ENCODE data around the gene ACR.
"Not testable (repeated sequence)": the region's sequence is repeated elsewhere in the genome, so short reads cannot be mapped to it uniquely, and the experiment has no call there.

ACR gene

GRCh38 chr22:50761829-50762228 lies 23.8 kb downstream of the ACR start:
- in situ Hi-C loops (cut with MboI; ENCODE audit: low sequenced_read_pairs) = not testable (repeated sequence)

- in situ Hi-C loops (cut with MboI; ENCODE audit: low sequenced_read_pairs) = not testable (repeated sequence)
Measured at GRCh38 chr22:50764288-50764687, 26.3 kb downstream of the ACR start.

- in situ Hi-C loops (cut with MboI; ENCODE audit: low sequenced_read_pairs) = not testable (repeated sequence)
Measured at GRCh38 chr22:50775132-50775531, 37.1 kb downstream of the ACR start.

GRCh38 chr22:50777631-50778030 lies 39.6 kb downstream of the ACR start:
- in situ Hi-C loops (cut with MboI; ENCODE audit: low sequenced_read_pairs) = not testable (repeated sequence)

- in situ Hi-C loops (cut with MboI; ENCODE audit: low sequenced_read_pairs) = not testable (repeated sequence)
Measured at GRCh38 chr22:50780244-50780643, 42.2 kb downstream of the ACR start.

GRCh38 chr22:50782253-50782652 lies 44.2 kb downstream of the ACR start:
- in situ Hi-C loops (cut with MboI; ENCODE audit: low sequenced_read_pairs) = not testable (repeated sequence)

GRCh38 chr22:50783033-50783879 lies 45.3 kb downstream of the ACR start, which contains the start of gene RABL2B:
TSS of gene RABL2B (minus strand) at chr22:50783636. CDS start at chr22:50782294, 1,342 bp downstream.
- in situ Hi-C loops (cut with MboI; ENCODE audit: low sequenced_read_pairs) = not testable (repeated sequence)

- in situ Hi-C loops (cut with MboI; ENCODE audit: low sequenced_read_pairs) = not testable (repeated sequence)
Measured at GRCh38 chr22:50783880-50784276, 45.9 kb downstream of the ACR start.

GRCh38 chr22:50785289-50785688 lies 47.3 kb downstream of the ACR start:
- in situ Hi-C loops (cut with MboI; ENCODE audit: low sequenced_read_pairs) = not testable (repeated sequence)

- in situ Hi-C loops (cut with MboI; ENCODE audit: low sequenced_read_pairs) = not testable (repeated sequence)
Measured at GRCh38 chr22:50786936-50787335, 48.9 kb downstream of the ACR start.

Measured in HL-60/S4 treated with retinoic acid at 250 ng/mL for 4 days and 3 days (cell line).